Measurements from ENCODE around the gene SMG6. TPM values are rescaled to one million over a fixed set of nuclear protein-coding genes. Genes with fewer than 3 reads are reported as not detected.

The SMG6 gene
- total and polyA plus RNA-seq, 2 of the 4 experiments (the other 2 are of a cell fraction): 16.3 to 30.3 TPM

DNA sequence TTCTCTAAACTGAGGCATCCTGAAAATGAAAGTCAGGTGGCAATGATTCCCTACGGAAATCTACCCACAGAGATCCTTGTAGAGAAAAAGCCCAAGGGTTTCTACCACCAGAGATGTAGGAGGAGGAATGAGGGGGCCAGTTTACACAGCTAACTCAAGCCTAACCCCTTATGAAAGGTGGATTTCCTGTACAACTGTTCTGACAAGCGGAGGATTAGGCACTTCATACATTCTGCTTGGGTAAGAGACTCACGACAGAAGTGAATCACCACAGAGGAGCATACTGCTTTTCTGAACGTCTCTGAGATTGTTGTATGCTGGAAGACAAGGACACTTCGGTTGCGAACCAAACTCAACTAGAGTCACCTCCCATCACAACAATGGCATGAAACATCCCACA is 72.7 kb downstream of the SMG6 start (continued):
- no peak for TF ChIP-seq CHD1 (IDR thresholded peaks at IDR 0.05; ENCODE audit: low read depth, low read length)

DNA sequence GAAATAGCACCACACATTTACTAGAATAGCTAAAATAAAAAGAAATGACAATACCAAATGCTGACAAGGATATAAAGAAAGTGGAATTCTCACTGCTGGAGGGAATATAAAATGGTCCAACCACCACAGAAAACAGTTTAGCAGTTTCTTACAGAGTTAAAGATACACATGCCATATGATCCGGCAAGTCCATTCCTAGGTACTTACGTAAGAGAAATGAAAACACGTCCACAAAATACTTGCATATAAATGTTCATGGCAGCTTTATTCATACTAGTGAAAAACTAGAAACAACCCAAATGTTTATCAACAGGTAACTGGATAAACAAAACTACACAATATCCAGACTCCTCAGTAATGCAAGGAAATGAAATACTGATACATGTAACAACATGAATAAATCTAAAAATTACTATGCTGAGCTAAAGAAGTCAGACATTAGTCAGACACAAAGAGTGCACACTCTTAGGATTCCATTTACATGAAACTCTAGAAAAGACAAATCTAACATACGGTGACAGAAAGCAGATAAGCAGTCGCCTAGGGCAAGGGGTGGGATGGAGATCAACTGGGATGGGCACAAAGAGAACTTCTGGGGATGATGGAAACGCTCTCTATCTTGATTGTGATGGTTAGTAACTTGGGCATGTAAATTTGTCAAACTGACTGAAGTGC is 76.4 kb downstream of the SMG6 start:
- H2BK120ac ChIP-seq (ENCODE audit: low read depth, low read length): peak overlapping the region; percentile 62; the same call in 1 of the 2 replicates
- H3K4me2 ChIP-seq (ENCODE audit: low read depth, low read length): no peak overlapping the region
- no peak overlapping the region for H2AK9ac ChIP-seq (replicated peaks; ENCODE audit: low read depth, low read length, poor library complexity)
- peak overlapping the region; percentile 56 for H2BK5ac ChIP-seq (ENCODE audit: low read depth, low read length, poor library complexity, severe bottlenecking)
- H3K9me3 ChIP-seq (ENCODE audit: control insufficient read depth, insufficient read depth, low read length): no peaks in the 10 kb centered on the region
- no peaks in the 10 kb centered on the region for H4K20me1 ChIP-seq (ENCODE audit: insufficient read depth, low read length)
- H3K9me1 ChIP-seq (ENCODE audit: insufficient read depth, low read length): peaks cover 7% of the 10 kb centered on the region; the same call in 1 of the 2 replicates
- ChIA-PET CTCF (interaction anchor here (0.5 kb wide), 1 partner anchor 188 kb away, joined by 3 read pairs; no protein-coding TSS in a partner anchor), POLR2A (ENCODE audit: unreplicated experiment) (no interaction called here)
- no peak overlapping the region; the same call in 2 of the 3 replicates for H2BK15ac ChIP-seq (ENCODE audit: low read depth, low read length)
- peaks cover 22% of the 10 kb centered on the region for H3K4me1 ChIP-seq (ENCODE audit: control insufficient read depth, insufficient read depth, low read length)
- WGBS, 2 experiments (ENCODE audit: extremely low coverage in 2 of 2, insufficient read length in 1 of 2): no CpG with 5 or more reads among the region's 6 CpGs
- dilution Hi-C loops (cut with HindIII; ENCODE audit: low sequenced_read_pairs, unreplicated experiment) (no loop called here), intact Hi-C loops (cut with micrococcal nuclease) (no loop called here), in situ Hi-C loops (cut with MboI; ENCODE audit: low sequenced_read_pairs) (no loop called here)
- peaks cover 33 to 54% of the 10 kb centered on the region in 2 experiments for H3K79me1 ChIP-seq (ENCODE audit: low read depth in 1 of 2, low read length in 2 of 2)
- H4K5ac ChIP-seq (ENCODE audit: low read depth, low read length): peak overlapping the region; percentile 24; the same call in 1 of the 2 replicates
- H3K23ac ChIP-seq (ENCODE audit: low read depth, low read length): peak overlapping the region; percentile 63; the same call in 1 of the 2 replicates
- H2AK5ac ChIP-seq (ENCODE audit: low read depth, low read length): peak overlapping the region; percentile 69
- H3K27me3 ChIP-seq (ENCODE audit: control insufficient read depth, insufficient read depth, low read length): no peaks in the 10 kb centered on the region
- peak overlapping the region; percentile 52; the same call in 1 of the 2 replicates for H3K4ac ChIP-seq (ENCODE audit: low read depth, low read length)
- ATAC-seq (ENCODE audit: low read depth): no peak
- H3K36me3 ChIP-seq (ENCODE audit: control insufficient read depth, insufficient read depth, low read length): 0 out of 2 replicates have a peak, but pooled peaks cover 1% of the 10 kb centered on the region
- H3K18ac ChIP-seq (ENCODE audit: low read depth, low read length): peak overlapping the region; percentile 2; the same call in 1 of the 2 replicates
- BruUV-seq (replicated peaks): no TSS peak
- H4K8ac ChIP-seq (ENCODE audit: low read depth in 2 of 2, low read length in 2 of 2): no peak overlapping the region
- no peak overlapping the region for H2AFZ ChIP-seq (replicated peaks; ENCODE audit: low read length, poor library complexity)
- no peak overlapping the region; the same call in 1 of the 2 replicates for H3K56ac ChIP-seq (ENCODE audit: extremely low read depth, insufficient read depth, low read length)
- H2BK20ac ChIP-seq (ENCODE audit: low read depth, low read length): no peak overlapping the region
- TF ChIP-seq MXI1 (IDR thresholded peaks at IDR 0.05; ENCODE audit: borderline replicate concordance, low read depth, low read length): no peak
- TF ChIP-seq MAZ (IDR thresholded peaks at IDR 0.05; ENCODE audit: borderline replicate concordance, low read depth, low read length): no peak
- TF ChIP-seq, protein P1, sequence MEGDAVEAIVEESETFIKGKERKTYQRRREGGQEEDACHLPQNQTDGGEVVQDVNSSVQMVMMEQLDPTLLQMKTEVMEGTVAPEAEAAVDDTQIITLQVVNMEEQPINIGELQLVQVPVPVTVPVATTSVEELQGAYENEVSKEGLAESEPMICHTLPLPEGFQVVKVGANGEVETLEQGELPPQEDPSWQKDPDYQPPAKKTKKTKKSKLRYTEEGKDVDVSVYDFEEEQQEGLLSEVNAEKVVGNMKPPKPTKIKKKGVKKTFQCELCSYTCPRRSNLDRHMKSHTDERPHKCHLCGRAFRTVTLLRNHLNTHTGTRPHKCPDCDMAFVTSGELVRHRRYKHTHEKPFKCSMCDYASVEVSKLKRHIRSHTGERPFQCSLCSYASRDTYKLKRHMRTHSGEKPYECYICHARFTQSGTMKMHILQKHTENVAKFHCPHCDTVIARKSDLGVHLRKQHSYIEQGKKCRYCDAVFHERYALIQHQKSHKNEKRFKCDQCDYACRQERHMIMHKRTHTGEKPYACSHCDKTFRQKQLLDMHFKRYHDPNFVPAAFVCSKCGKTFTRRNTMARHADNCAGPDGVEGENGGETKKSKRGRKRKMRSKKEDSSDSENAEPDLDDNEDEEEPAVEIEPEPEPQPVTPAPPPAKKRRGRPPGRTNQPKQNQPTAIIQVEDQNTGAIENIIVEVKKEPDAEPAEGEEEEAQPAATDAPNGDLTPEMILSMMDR (conservative IDR thresholded peaks at IDR 0.05; ENCODE audit: low read depth, low read length): no peak
- no peak for TF ChIP-seq RFX5 (IDR thresholded peaks at IDR 0.05; ENCODE audit: low read depth, low read length)
- no peak for TF ChIP-seq FOS (IDR thresholded peaks at IDR 0.05; ENCODE audit: low read depth, low read length)
- peak overlapping the region; percentile 45; the same call in 1 of the 2 replicates for H3K27ac ChIP-seq (ENCODE audit: insufficient read depth, low read length)
- DNase-seq: no peak
- H3K9ac ChIP-seq (ENCODE audit: low read depth, low read length): no peak overlapping the region
- H3K14ac ChIP-seq (replicated peaks; ENCODE audit: low read depth, low read length): peak overlapping the region; percentile 86
- H4K91ac ChIP-seq (ENCODE audit: insufficient read depth, low read depth, low read length): peak overlapping the region; percentile 30; the same call in 1 of the 2 replicates
- no peak overlapping the region for H3K4me3 ChIP-seq (ENCODE audit: insufficient read depth, low read depth, low read length)
